Activated CD4-positive, alpha-beta T cell treated with anti-CD3 and anti-CD28 coated beads for 36 hours (primary cell): Measurements from ENCODE around the gene PACSIN2. TPM values are rescaled to one million over a fixed set of nuclear protein-coding genes. Genes with fewer than 3 reads are reported as not detected.

ENCODE experiments used
- ATAC-seq: fragments of 200-7000 bp; cut with Tn5 transposase; one replicate; pipeline ENCODE4 v1.10.0; 2021; ENCODE audit warnings: mild to moderate bottlenecking, moderate library complexity
- CTCF ChIA-PET: fragments of 350-600 bp; sonication (Branson Sonifier 250); formaldehyde crosslinking; loops from one replicate; lab custom pipeline; 2021; ENCODE audit warnings: antibody characterized with exemption; lab: Charles Lee
- POLR2A ChIA-PET: fragments of 350-600 bp; sonication (Branson Sonifier 250); formaldehyde crosslinking; loops from one replicate; lab custom pipeline; 2021; ENCODE audit warnings: antibody characterized with exemption, inconsistent platforms; lab: Charles Lee
- DNase-seq: peaks from one replicate; pipeline ENCODE4 v3.0.0-alpha.2; 2020
- H3K27ac Mint-ChIP-seq: one replicate; pipeline ENCODE4 v1.8.0; 2021; ENCODE audit warnings: mixed read lengths
- H3K27me3 Mint-ChIP-seq: one replicate; pipeline ENCODE4 v1.8.0; 2021; ENCODE audit warnings: mixed read lengths
- H3K36me3 Mint-ChIP-seq: one replicate; pipeline ENCODE4 v1.8.0; 2021; ENCODE audit warnings: low read depth, mixed read lengths
- H3K4me1 Mint-ChIP-seq: one replicate; pipeline ENCODE4 v1.8.0; 2021; ENCODE audit warnings: mixed read lengths
- H3K4me3 Mint-ChIP-seq: one replicate; pipeline ENCODE4 v1.8.0; 2021; ENCODE audit warnings: mild to moderate bottlenecking, moderate library complexity, mixed read lengths
- H3K9me3 Mint-ChIP-seq: one replicate; pipeline ENCODE4 v1.8.0; 2021; ENCODE audit warnings: low read depth, mixed read lengths
- intact Hi-C, 2 experiments: fragments of 100-400 bp; cut with DNase I in 1 of 2; cut with micrococcal nuclease in 1 of 2; formaldehyde crosslinking; loops; one replicate each; pipeline versions ENCODE4 v1.14.2 to v1.15.1; 2022 to 2024; cut with DNase I, micrococcal nuclease
- total RNA-seq, 2 experiments: library from RNA; stranded (reverse); gene quantifications; one replicate each; pipeline ENCODE4 v1.2.3, GENCODE V29; 2021

PACSIN2 gene
- total RNA-seq, 2 experiments from 2014 or later = 27.9 to 28.1 TPM

DNA sequence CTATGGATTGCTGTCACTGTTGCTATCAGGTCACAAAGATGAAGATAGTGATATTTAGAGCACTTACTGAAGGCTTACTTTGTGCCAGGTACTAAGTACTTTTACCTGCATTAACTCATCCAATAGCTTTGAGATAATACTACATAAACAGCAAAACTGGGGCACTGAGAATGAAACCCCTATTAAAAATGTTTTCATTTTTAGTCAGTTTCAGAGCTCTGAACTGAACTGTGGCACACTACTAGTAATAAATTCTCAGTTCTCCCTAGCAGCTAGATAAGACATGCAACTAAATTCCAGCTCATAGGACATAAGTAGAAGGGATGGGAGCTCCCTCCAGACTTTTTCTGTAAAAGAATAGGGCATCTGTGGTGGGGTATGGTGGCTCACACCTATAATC is 181.8 kb downstream of the PACSIN2 start:
- ChIA-PET POLR2A (interaction anchor here (0.6 kb wide), 1 partner anchor 710 kb away, joined by 4 read pairs; no protein-coding TSS in a partner anchor), CTCF (interaction anchor here (0.6 to 1.1 kb wide), 3 partner anchors 11 to 14 kb away, joined by 3 to 4 read pairs (median 3); no protein-coding TSS in a partner anchor)
- peaks cover 19% of the 10 kb centered on the region for H3K36me3 Mint-ChIP-seq

DNA sequence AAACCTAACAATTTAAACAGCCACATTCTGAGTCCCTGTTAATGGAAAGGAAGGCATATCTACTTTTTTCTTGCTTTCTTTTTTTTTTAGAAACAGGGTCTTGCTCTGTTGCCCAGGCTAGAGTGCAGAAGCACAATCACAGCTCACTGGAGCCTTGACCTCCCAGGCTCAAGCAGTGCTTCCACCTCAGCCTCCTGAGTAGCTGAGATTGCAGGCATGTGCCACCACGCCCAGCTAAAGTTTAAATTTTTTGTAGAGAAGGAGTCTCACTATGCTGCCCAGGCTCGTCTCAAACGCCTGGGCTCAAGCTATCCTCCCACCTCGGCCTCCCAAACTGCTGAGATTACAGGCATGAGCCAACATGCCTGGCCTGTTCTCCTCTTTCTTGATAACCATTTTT is 183.2 kb downstream of the PACSIN2 start:
- no peak for DNase-seq
- Mint-ChIP-seq H3K4me3 (no peak overlapping the region), H3K4me1 (peaks cover 6% of the 10 kb centered on the region), H3K27me3 (no peaks in the 10 kb centered on the region), H3K36me3 (peaks cover 19% of the 10 kb centered on the region), H3K9me3 (no peaks in the 10 kb centered on the region), H3K27ac (no peak overlapping the region)
- ChIA-PET POLR2A (no interaction called here), CTCF (interaction anchor here (0.7 kb wide), 2 partner anchors 23 to 85 kb away, joined by 3 to 4 read pairs; no protein-coding TSS in a partner anchor)
- intact Hi-C loops = no loop called here
- ATAC-seq = no peak

More for the DNA sequence above, 181.8 kb downstream of the PACSIN2 start:
- H3K4me3 Mint-ChIP-seq = no peak overlapping the region
- no peaks in the 10 kb centered on the region for H3K9me3 Mint-ChIP-seq
- H3K4me1 Mint-ChIP-seq = peaks cover 6% of the 10 kb centered on the region
- DNase-seq (no peak), ATAC-seq (no peak)
- intact Hi-C loops = no loop called here
- H3K27me3 Mint-ChIP-seq = no peaks in the 10 kb centered on the region
- no peak overlapping the region for H3K27ac Mint-ChIP-seq

DNA sequence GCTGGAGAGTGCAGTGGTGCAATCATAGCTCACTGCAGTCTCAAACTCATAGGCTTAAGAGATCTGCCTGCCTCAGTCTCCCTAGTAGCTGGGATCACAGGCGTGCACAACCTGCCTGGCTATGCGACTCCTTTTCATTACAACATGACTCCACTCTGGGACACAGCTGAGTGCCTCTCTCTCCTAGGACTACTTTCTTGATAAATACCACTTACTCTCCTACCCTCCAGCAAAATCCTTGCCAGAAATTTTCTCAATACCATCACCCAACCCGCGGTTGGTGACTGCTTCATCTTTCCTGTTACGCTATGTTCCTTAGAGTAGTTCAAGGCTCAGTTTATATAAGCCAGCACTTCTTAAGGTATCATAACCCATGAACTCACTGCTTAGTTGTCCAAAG is 184.8 kb downstream of the PACSIN2 start:
- no peak overlapping the region for H3K27ac Mint-ChIP-seq
- DNase-seq = no peak
- ATAC-seq = no peak
- ChIA-PET POLR2A (no interaction called here), CTCF (no interaction called here)
- H3K4me1 Mint-ChIP-seq = peaks cover 6% of the 10 kb centered on the region
- no peaks in the 10 kb centered on the region for H3K27me3 Mint-ChIP-seq
- H3K36me3 Mint-ChIP-seq = peaks cover 17% of the 10 kb centered on the region
- intact Hi-C loops = no loop called here
- no peaks in the 10 kb centered on the region for H3K9me3 Mint-ChIP-seq
- H3K4me3 Mint-ChIP-seq = no peak overlapping the region

DNA sequence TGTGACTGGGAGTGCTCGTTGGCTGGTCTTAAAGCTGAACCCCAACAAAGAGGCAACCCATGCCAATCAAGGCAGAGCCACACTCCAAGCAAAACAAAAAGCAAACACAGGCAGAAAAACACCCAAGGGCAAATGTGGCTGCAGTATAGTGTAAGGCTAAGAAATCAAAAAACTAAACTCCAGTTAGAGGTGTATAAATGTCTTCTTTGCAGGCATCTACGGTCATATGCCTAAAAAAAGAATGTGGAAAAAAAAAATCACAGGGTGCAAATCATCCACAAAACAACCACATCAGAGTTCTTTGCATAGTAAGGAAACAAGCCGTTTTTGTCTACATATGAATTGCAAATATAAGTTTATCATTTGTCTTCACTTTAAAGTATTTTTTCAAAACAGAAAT is 185.6 kb downstream of the PACSIN2 start:
- ATAC-seq = no peak
- Mint-ChIP-seq H3K36me3 (peaks cover 15% of the 10 kb centered on the region), H3K4me1 (peaks cover 5% of the 10 kb centered on the region), H3K27me3 (no peaks in the 10 kb centered on the region), H3K9me3 (no peaks in the 10 kb centered on the region), H3K27ac (no peak overlapping the region), H3K4me3 (no peak overlapping the region)
- POLR2A ChIA-PET = no interaction called here
- no peak for DNase-seq
- intact Hi-C loops = no loop called here
- CTCF ChIA-PET = interaction anchor here (0.6 kb wide), 1 partner anchor 224 kb away, joined by 3 read pairs; no protein-coding TSS in a partner anchor

DNA sequence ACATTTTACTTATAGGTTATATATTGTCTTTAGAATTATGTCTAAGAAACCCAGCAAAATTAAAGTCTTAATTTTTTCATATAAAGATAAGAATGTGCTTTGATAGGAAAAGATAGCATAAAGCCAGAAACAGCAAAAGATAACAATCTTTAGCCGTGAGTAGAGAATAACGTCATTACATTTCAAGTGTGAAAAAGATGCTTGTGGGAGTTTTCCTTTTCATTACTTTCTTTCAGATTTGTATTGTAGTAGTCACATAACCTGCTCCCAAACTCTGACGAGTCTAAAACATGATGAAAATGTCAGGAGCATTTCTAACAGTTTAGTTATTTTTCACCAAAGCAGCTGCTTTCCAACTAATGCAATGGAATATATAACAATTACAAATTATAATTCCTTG is 189.2 kb downstream of the PACSIN2 start:
- POLR2A ChIA-PET = no interaction called here
- Mint-ChIP-seq H3K36me3 (peaks cover 19% of the 10 kb centered on the region), H3K9me3 (no peaks in the 10 kb centered on the region), H3K4me1 (peaks cover 7% of the 10 kb centered on the region), H3K27ac (no peak overlapping the region), H3K4me3 (no peak overlapping the region), H3K27me3 (no peaks in the 10 kb centered on the region)
- DNase-seq (no peak), ATAC-seq (no peak)
- intact Hi-C loops = no loop called here
- CTCF ChIA-PET = no interaction called here

DNA sequence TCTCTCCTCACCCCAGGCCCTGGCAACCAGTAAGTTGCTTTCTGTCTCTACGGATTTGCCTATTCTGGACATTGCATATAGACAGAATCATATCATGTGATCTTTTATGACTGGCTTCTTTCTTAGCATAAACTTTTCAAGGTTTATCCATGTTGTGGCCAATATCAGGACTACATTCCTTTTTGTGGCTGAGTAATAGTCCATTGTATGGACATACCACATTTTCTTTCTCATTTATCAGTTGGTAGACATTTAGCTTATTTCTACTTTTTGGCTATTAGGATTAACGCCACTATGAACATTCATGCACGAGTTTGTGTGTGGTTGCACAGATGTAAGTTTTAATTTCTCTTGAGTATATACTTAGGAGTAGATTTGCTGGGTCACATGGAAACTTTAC is 193.6 kb downstream of the PACSIN2 start:
- Mint-ChIP-seq H3K9me3 (no peaks in the 10 kb centered on the region), H3K36me3 (peaks cover 16% of the 10 kb centered on the region), H3K27ac (no peak overlapping the region), H3K4me3 (no peak overlapping the region), H3K4me1 (peaks cover 5% of the 10 kb centered on the region), H3K27me3 (no peaks in the 10 kb centered on the region)
- ChIA-PET POLR2A (interaction anchor here (0.6 kb wide), 1 partner anchor 210 kb away, joined by 3 read pairs; no protein-coding TSS in a partner anchor), CTCF (interaction anchor here (0.7 to 1.8 kb wide), 6 partner anchors 12 to 219 kb away, joined by 3 to 7 read pairs (median 3); no protein-coding TSS in a partner anchor)
- intact Hi-C loops = loop anchor here in 1 of 2 experiments (2.0 kb wide), 1 partner anchor 159 kb away; no protein-coding TSS in a partner anchor
- DNase-seq (no peak), ATAC-seq (no peak)

DNA sequence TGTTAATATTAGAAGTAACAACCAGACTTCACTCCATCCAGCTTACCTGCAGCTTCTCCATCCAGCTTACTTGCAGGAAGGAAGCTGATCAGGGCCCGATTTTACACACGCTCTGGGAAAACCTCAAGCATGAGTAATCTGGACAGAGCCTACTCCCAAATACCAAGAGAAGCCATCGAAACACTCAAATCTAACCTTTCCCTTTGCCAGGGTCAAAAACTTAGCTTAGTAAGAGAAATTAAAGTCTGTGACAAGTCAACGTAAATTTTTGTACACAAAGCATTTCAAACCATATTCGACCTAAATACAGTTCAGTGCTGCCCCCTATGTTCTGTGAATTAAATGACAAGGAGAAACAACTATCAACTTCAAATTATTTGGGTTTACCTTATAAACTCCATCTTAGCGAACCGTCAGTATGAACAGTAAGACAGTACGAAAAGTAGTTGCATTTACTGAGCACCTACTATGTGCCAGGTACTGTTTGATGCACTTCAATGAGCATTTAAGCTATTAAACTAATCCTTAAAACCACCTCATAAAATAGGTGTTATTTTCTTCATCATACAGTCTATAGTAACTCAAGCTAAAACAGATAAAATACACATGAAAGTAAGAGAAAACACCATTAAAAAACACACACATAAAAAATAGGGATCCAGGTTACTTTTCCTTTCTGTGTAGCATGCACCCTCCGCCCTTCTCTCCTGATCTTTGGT is 194.7 kb downstream of the PACSIN2 start:
- CTCF ChIA-PET = interaction anchor here (0.5 to 1.8 kb wide), 20 partner anchors 8 to 234 kb away, joined by 3 to 7 read pairs (median 3); no protein-coding TSS in a partner anchor
- Mint-ChIP-seq H3K27me3 (no peaks in the 10 kb centered on the region), H3K9me3 (no peaks in the 10 kb centered on the region), H3K27ac (no peak overlapping the region), H3K4me1 (peaks cover 5% of the 10 kb centered on the region), H3K4me3 (no peak overlapping the region), H3K36me3 (peaks cover 16% of the 10 kb centered on the region)
- ATAC-seq = no peak
- no peak for DNase-seq
- intact Hi-C loops = loop anchor here in 1 of 2 experiments (1.0 to 2.0 kb wide), 2 partner anchors 40 to 157 kb away; no protein-coding TSS in a partner anchor
- POLR2A ChIA-PET = no interaction called here

Other genes starting within 250 kb of the PACSIN2 start
- 10 to 100 TPM; 22.5 to 23.0 TPM for gene ARFGAP3, start 157.9 kb downstream of the PACSIN2 start, total RNA-seq
- gene TTLL1, start 74.2 kb upstream of the PACSIN2 start, total RNA-seq = 1 to 10 TPM; 5.7 to 6.6 TPM
- gene BIK, start 95.6 kb upstream of the PACSIN2 start, total RNA-seq = 1 to 10 TPM; 1.4 to 1.9 TPM
- gene MCAT, start 128.2 kb upstream of the PACSIN2 start, total RNA-seq = 10 to 100 TPM; 13.8 to 16.9 TPM
- 100 to 1,000 TPM in 1 of 2 experiments, 10 to 100 TPM in 1; 61.7 to 114 TPM for gene TSPO, start 136.4 kb upstream of the PACSIN2 start, total RNA-seq
- gene TTLL12, start 172.0 kb upstream of the PACSIN2 start, total RNA-seq = 10 to 100 TPM; 75.8 to 85.2 TPM